Coronary artery (tissue), 2 donors: Measurements from ENCODE around the gene TEAD2.
A peak's percentile ranks its signal among the peaks of the same experiment; 100 is the strongest.
"Not testable (repeated sequence)": the region's sequence is repeated elsewhere in the genome, so short reads cannot be mapped to it uniquely, and the experiment has no call there.

Experiments
- DNase-seq: peaks from one replicate; pipeline ENCODE4 v3.0.0-alpha.2; 2017; ENCODE audit warnings: low spot score
- H3K27ac ChIP-seq, 2 donors: fragments of 200-600 bp; sonication (generic); one replicate each; pipeline ENCODE4 v1.5.1; 2016 to 2019
- H3K4me3 ChIP-seq: fragments of 200-600 bp; sonication (generic); 2 replicates; pipeline ENCODE4 v1.5.1; 2016; ENCODE audit warnings: mild to moderate bottlenecking, moderate library complexity
- CTCF ChIP-seq: fragments of 200-600 bp; sonication (generic); IDR thresholded peaks from one replicate; pipeline ENCODE4 v1.5.1; 2019; ENCODE audit warnings: antibody characterized with exemption

TEAD2 gene

DNA sequence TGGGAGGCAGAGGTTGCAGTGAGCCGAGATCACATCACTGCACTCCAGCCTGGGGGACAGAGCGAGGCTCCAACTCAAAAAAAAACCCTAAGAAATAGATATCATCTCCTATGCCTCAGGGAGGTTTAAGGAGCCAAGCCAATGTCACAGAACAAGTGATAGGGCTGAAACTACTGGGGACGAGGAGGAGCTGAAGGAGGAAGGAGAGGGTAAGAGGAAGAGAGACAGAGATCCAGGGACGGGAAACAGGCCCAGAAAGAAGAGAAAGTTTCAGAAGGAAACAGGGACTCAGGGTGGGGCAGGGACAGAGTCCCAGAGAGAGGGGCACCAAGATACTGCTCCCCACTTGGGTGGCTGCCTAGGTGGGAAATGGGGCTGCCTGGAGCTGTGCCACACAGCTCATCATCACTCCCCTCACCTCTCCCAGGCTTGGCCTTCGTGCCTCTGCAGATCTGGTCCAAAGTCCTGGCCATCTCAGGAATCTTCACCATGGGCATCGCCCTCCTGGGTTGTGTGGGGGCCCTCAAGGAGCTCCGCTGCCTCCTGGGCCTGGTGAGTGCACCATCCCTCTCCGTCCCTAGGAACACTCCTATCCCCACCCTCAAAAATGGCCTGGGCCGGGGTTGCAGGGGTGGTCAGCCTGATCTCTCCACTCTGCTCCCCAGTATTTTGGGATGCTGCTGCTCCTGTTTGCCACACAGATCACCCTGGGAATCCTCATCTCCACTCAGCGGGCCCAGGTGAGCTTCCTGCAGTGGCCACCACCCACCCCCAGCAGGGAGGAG lies 25.5 kb downstream of the TEAD2 start:
- DNase-seq = peak; percentile 68
- TF ChIP-seq CTCF = no peak
- Histone ChIP-seq H3K4me3 (no peak overlapping the region), H3K27ac (no peak overlapping the region)

GRCh38 chr19:49335784-49336481 lies 26.3 kb downstream of the TEAD2 start:
- peak; percentile 46 for DNase-seq
- H3K4me3 ChIP-seq = peak overlapping the region; percentile 55
- peak overlapping the region in 1 of 2 donors; percentile 43 for H3K27ac ChIP-seq
- TF ChIP-seq CTCF = no peak

DNA sequence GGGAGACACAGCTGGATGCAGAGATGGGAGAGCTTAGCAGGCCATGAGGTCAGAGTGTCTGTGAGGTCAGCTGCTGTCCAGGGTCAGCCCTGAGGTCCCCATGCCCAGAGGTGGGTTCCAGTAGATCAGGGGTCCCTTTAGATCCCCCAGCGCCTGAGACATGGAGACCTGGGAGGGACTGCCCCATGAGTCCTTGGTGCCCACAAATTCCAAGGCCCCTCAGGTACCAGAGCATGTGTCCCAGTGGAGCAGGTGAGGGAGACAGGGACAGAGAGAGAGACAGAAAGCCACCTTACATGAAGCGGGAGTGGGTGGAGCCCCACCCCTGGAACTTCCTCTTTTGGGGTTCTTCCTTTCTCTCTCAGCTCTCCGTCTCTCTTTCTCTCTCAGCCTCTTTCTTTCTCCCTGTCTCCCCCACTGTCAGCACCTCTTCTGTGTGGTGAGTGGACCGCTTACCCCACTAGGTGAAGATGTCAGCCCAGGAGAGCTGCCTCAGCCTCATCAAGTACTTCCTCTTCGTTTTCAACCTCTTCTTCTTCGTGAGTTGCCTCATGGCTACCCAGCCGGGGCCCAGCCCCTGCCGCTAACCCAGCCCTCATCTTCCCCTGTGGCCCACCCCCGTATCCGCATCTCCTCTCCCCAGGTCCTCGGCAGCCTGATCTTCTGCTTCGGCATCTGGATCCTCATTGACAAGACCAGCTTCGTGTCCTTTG lies 27.0 kb downstream of the TEAD2 start, which contains the start of gene CD37:
Gene CD37, plus strand, starts transcription at position 336 of the 713 bp plus-strand sequence. Its CDS starts 135 bp downstream, at position 471.
- TF ChIP-seq CTCF = no peak
- peak; percentile 75 for DNase-seq
- Histone ChIP-seq H3K27ac (peak within 1 kb of the TSS in 1 of 2 donors; percentile 43), H3K4me3 (peak within 1 kb of the TSS; percentile 55)

- DNase-seq = no peak
Measured at GRCh38 chr19:49333811-49334288, 28.4 kb downstream of the TEAD2 start.

GRCh38 chr19:49333418-49333805 lies 28.8 kb downstream of the TEAD2 start:
- no peak overlapping the region for H3K4me3 ChIP-seq
- DNase-seq = peak; percentile 67

More at GRCh38 chr19:49333811-49334288, 28.4 kb downstream of the TEAD2 start:
- no peak overlapping the region for H3K27ac ChIP-seq
- no peak for TF ChIP-seq CTCF
- H3K4me3 ChIP-seq = no peak overlapping the region

DNA sequence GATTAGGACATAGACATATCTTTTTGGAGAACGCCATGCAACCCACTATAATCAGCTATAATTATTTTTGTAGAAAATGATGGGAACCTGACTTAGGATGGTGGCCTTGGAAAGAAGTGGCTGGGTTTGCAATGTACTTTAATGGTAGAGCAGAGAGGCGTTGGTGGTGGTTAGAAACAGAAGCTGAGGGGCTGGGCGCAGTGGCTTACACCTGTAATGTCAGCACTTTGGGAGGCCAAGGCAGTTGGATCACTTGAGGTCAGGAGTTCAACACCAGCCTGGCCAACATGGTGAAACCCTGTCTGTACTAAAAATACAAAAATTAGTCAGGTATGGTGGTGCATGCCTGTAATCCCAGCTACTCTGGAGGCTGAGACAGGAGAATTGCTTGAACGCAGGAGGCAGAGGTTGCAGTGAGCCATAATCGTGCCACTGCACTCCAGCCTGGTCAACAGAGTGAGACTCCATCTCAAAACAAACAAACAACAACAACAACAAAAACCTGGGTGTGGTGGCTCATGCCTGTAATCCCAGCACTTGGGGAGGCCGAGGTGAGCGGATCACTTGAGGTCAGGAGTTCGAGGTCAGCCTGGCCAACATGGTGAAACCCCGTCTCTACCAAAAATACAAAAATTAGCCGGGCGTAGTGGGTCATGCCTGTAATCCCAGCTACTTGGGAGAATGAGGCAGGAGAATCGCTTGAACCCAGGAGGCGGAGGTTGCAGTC lies 29.4 kb downstream of the TEAD2 start:
- not testable (repeated sequence) for H3K4me3 ChIP-seq, H3K27ac ChIP-seq
- peak; percentile 12 for DNase-seq

More at GRCh38 chr19:49333418-49333805, 28.8 kb downstream of the TEAD2 start:
- H3K27ac ChIP-seq = no peak overlapping the region
- TF ChIP-seq CTCF = no peak
